HEK293 (cell line): Measurements from ENCODE around the gene GNG7.

Experiments
- EGR2 ChIP-seq: fragments of 450-650 bp; formaldehyde crosslinking; IDR thresholded peaks from 2 replicates; pipeline ENCODE4 v1.5.1; 2016; ENCODE audit warnings: low read depth, missing biosample characterization, missing genetic modification characterization
- GFI1B ChIP-seq: fragments of 450-650 bp; formaldehyde crosslinking; IDR thresholded peaks from 2 replicates; pipeline ENCODE4 v1.5.1; 2016; ENCODE audit warnings: missing biosample characterization, missing genetic modification characterization
- MZF1 ChIP-seq: fragments of 450-650 bp; formaldehyde crosslinking; IDR thresholded peaks from 2 replicates; pipeline ENCODE4 v1.5.1; 2017; ENCODE audit warnings: missing biosample characterization, missing genetic modification characterization, borderline replicate concordance
- REPIN1 ChIP-seq: fragments of 450-650 bp; formaldehyde crosslinking; IDR thresholded peaks from 2 replicates; pipeline ENCODE4 v1.5.1; 2017; ENCODE audit warnings: missing biosample characterization, missing genetic modification characterization, low read depth
- SALL2 ChIP-seq: fragments of 450-650 bp; formaldehyde crosslinking; IDR thresholded peaks from 2 replicates; pipeline ENCODE4 v1.5.0; 2017; ENCODE audit warnings: missing biosample characterization, mild to moderate bottlenecking, missing genetic modification characterization, borderline replicate concordance
- SP7 ChIP-seq: fragments of 450-650 bp; formaldehyde crosslinking; IDR thresholded peaks from 2 replicates; pipeline ENCODE4 v1.5.1; 2016; ENCODE audit warnings: missing biosample characterization, missing genetic modification characterization
- ZNF112 ChIP-seq: fragments of 450-650 bp; formaldehyde crosslinking; IDR thresholded peaks from 2 replicates; pipeline ENCODE4 v1.5.0; 2017; ENCODE audit warnings: missing biosample characterization, missing genetic modification characterization
- ZNF16 ChIP-seq: fragments of 450-650 bp; formaldehyde crosslinking; IDR thresholded peaks from 2 replicates; pipeline ENCODE4 v1.5.1; 2016; ENCODE audit warnings: low read depth, missing biosample characterization, missing genetic modification characterization
- ZNF169 ChIP-seq: fragments of 450-650 bp; formaldehyde crosslinking; IDR thresholded peaks from 2 replicates; pipeline ENCODE4 v1.5.1; 2016; ENCODE audit warnings: missing biosample characterization, missing genetic modification characterization
- ZNF19 ChIP-seq: fragments of 450-650 bp; formaldehyde crosslinking; IDR thresholded peaks from 2 replicates; pipeline ENCODE4; 2016; ENCODE audit warnings: missing biosample characterization, missing genetic modification characterization, low read depth
- ZNF23 ChIP-seq: fragments of 450-650 bp; formaldehyde crosslinking; IDR thresholded peaks from 2 replicates; pipeline ENCODE4 v1.5.1; 2016; ENCODE audit warnings: missing biosample characterization, missing genetic modification characterization, borderline replicate concordance
- ZNF266 ChIP-seq: fragments of 450-650 bp; formaldehyde crosslinking; IDR thresholded peaks from 2 replicates; pipeline ENCODE4 v1.5.1; 2016; ENCODE audit warnings: missing biosample characterization, missing genetic modification characterization, low read depth
- ZNF274 ChIP-seq, 2 experiments: fragments of 200-500 bp in 1 of 2; fragments of 450-650 bp in 1 of 2; sonication (Bioruptor generic) in 1 of 2; formaldehyde crosslinking in 1 of 2; IDR thresholded peaks; 2 replicates each; pipeline versions ENCODE4 v1.5.1 to v1.6.1; 2014 to 2016; ENCODE audit warnings: borderline replicate concordance in 1 of 2, inconsistent platforms in 1 of 2, low read length in 1 of 2, missing biosample characterization in 1 of 2, missing genetic modification characterization in 1 of 2
- ZNF324 ChIP-seq: fragments of 450-650 bp; formaldehyde crosslinking; IDR thresholded peaks from 2 replicates; pipeline ENCODE4 v1.5.1; 2016; ENCODE audit warnings: missing biosample characterization, missing genetic modification characterization
- ZNF391 ChIP-seq: fragments of 450-650 bp; formaldehyde crosslinking; IDR thresholded peaks from 2 replicates; pipeline ENCODE4 v1.5.1; 2016; ENCODE audit warnings: low read depth, missing biosample characterization, missing genetic modification characterization, borderline replicate concordance
- ZNF404 ChIP-seq: fragments of 450-650 bp; formaldehyde crosslinking; IDR thresholded peaks from 2 replicates; pipeline ENCODE4 v1.5.1; 2017; ENCODE audit warnings: missing biosample characterization, missing genetic modification characterization
- ZNF426 ChIP-seq: fragments of 450-650 bp; formaldehyde crosslinking; IDR thresholded peaks from 2 replicates; pipeline ENCODE4 v1.5.1; 2017; ENCODE audit warnings: missing biosample characterization, missing genetic modification characterization, mild to moderate bottlenecking, inconsistent platforms, moderate library complexity
- ZNF501 ChIP-seq: fragments of 450-650 bp; formaldehyde crosslinking; IDR thresholded peaks from 2 replicates; pipeline ENCODE4 v1.5.1; 2016; ENCODE audit warnings: missing biosample characterization, missing genetic modification characterization
- ZNF510 ChIP-seq: fragments of 450-650 bp; formaldehyde crosslinking; IDR thresholded peaks from 2 replicates; pipeline ENCODE4 v1.5.1; 2018; ENCODE audit warnings: mild to moderate bottlenecking, missing genetic modification characterization, missing biosample characterization; ENCODE audit not compliant: insufficient replicate concordance
- ZNF544 ChIP-seq: fragments of 450-650 bp; formaldehyde crosslinking; IDR thresholded peaks from 2 replicates; pipeline ENCODE4 v1.5.0; 2017; ENCODE audit warnings: missing biosample characterization, missing genetic modification characterization
- ZNF596 ChIP-seq: fragments of 450-650 bp; IDR thresholded peaks from 2 replicates; pipeline ENCODE4 v1.5.0; 2018; ENCODE audit warnings: missing biosample characterization, mild to moderate bottlenecking, missing genetic modification characterization, moderate library complexity
- ZNF670 ChIP-seq: fragments of 450-650 bp; formaldehyde crosslinking; IDR thresholded peaks from 2 replicates; pipeline ENCODE4 v1.5.1; 2016; ENCODE audit warnings: missing biosample characterization, missing genetic modification characterization, low read depth
- ZNF707 ChIP-seq: fragments of 450-650 bp; formaldehyde crosslinking; IDR thresholded peaks from 2 replicates; pipeline ENCODE4 v1.5.1; 2016; ENCODE audit warnings: missing biosample characterization, missing genetic modification characterization
- ZNF785 ChIP-seq: fragments of 450-650 bp; formaldehyde crosslinking; IDR thresholded peaks from 2 replicates; pipeline ENCODE4 v1.5.1; 2016; ENCODE audit warnings: missing biosample characterization, missing genetic modification characterization
- TF ChIP-seq, protein P1 (sequence below): fragments of 450-650 bp; formaldehyde crosslinking; IDR thresholded peaks from 2 replicates; pipeline ENCODE4 v1.5.1; 2017; ENCODE audit warnings: missing biosample characterization, mild to moderate bottlenecking, missing genetic modification characterization, moderate library complexity
- TF ChIP-seq, protein P2 (sequence below): fragments of 450-650 bp; formaldehyde crosslinking; IDR thresholded peaks from 2 replicates; pipeline ENCODE4 v1.5.1; 2016; ENCODE audit warnings: missing biosample characterization, missing genetic modification characterization
- TF ChIP-seq, protein P3 (sequence below): fragments of 450-650 bp; formaldehyde crosslinking; conservative IDR thresholded peaks from 2 replicates; pipeline ENCODE4 v1.5.1; 2016; ENCODE audit warnings: low read depth, missing biosample characterization, missing genetic modification characterization
- TF ChIP-seq, protein P4 (sequence below): fragments of 450-650 bp; formaldehyde crosslinking; IDR thresholded peaks from 2 replicates; pipeline ENCODE4 v1.5.1; 2016; ENCODE audit warnings: missing biosample characterization, missing genetic modification characterization
- TF ChIP-seq, protein P5 (sequence below): IDR thresholded peaks from 2 replicates; pipeline ENCODE4 v1.6.1; 2011; ENCODE audit warnings: mild to moderate bottlenecking, low read depth, low read length, borderline replicate concordance

The GNG7 gene

DNA sequence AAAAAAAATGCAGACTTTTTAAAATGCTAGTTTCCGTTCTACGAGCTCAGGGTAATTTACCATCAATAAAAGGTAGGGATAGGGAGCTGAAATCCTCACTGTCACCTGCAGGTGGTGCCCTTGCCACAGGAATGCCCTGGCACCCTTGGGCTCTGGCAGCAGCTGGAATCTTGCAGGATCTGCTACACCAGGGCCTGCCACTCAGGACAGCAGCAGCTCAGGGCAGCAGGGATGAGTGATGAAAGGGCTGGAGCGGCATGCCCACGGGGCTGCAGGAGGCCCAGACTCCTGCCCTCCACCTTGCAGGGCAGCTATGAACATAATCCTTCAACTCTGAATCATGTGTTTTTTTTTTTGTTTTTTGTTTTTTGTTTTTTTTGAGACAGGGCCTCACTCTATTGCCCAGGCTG is 54.0 kb downstream of the GNG7 start (continued):
- TF ChIP-seq, protein P1, sequence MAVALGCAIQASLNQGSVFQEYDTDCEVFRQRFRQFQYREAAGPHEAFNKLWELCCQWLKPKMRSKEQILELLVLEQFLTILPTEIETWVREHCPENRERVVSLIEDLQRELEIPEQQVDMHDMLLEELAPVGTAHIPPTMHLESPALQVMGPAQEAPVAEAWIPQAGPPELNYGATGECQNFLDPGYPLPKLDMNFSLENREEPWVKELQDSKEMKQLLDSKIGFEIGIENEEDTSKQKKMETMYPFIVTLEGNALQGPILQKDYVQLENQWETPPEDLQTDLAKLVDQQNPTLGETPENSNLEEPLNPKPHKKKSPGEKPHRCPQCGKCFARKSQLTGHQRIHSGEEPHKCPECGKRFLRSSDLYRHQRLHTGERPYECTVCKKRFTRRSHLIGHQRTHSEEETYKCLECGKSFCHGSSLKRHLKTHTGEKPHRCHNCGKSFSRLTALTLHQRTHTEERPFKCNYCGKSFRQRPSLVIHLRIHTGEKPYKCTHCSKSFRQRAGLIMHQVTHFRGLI (tag by site-specific recombination) = no peak
- TF ChIP-seq, protein P2, sequence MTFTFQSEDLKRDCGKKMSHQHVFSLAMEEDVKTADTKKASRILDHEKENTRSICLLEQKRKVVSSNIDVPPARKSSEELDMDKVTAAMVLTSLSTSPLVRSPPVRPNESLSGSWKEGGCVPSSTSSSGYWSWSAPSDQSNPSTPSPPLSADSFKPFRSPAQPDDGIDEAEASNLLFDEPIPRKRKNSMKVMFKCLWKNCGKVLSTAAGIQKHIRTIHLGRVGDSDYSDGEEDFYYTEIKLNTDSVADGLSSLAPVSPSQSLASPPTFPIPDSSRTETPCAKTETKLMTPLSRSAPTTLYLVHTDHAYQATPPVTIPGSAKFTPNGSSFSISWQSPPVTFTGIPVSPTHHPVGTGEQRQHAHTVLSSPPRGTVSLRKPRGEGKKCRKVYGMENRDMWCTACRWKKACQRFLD (tag by site-specific recombination) = no peak
- no peak for TF ChIP-seq MZF1
- no peak for TF ChIP-seq ZNF112
- TF ChIP-seq ZNF169 (tag by site-specific recombination) = peak; percentile 86
- peak; percentile 78 for TF ChIP-seq SP7
- TF ChIP-seq ZNF426 = no peak
- TF ChIP-seq, protein P3, sequence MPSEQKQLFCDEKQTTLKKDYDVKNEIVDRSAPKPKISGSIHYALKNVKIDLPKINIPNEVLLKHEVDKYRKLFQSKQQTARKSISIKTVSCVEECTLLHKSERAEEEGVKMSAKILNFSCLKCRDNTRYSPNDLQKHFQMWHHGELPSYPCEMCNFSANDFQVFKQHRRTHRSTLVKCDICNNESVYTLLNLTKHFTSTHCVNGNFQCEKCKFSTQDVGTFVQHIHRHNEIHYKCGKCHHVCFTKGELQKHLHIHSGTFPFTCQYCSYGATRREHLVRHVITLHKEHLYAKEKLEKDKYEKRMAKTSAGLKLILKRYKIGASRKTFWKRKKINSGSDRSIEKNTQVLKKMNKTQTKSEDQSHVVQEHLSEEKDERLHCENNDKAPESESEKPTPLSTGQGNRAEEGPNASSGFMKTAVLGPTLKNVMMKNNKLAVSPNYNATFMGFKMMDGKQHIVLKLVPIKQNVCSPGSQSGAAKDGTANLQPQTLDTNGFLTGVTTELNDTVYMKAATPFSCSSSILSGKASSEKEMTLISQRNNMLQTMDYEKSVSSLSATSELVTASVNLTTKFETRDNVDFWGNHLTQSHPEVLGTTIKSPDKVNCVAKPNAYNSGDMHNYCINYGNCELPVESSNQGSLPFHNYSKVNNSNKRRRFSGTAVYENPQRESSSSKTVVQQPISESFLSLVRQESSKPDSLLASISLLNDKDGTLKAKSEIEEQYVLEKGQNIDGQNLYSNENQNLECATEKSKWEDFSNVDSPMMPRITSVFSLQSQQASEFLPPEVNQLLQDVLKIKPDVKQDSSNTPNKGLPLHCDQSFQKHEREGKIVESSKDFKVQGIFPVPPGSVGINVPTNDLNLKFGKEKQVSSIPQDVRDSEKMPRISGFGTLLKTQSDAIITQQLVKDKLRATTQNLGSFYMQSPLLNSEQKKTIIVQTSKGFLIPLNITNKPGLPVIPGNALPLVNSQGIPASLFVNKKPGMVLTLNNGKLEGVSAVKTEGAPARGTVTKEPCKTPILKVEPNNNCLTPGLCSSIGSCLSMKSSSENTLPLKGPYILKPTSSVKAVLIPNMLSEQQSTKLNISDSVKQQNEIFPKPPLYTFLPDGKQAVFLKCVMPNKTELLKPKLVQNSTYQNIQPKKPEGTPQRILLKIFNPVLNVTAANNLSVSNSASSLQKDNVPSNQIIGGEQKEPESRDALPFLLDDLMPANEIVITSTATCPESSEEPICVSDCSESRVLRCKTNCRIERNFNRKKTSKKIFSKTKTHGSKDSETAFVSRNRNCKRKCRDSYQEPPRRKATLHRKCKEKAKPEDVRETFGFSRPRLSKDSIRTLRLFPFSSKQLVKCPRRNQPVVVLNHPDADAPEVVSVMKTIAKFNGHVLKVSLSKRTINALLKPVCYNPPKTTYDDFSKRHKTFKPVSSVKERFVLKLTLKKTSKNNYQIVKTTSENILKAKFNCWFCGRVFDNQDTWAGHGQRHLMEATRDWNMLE (tag by site-specific recombination) = peak; percentile 44; the same call in 1 of the 2 replicates
- peak; percentile 90; the same call in 1 of the 2 replicates for TF ChIP-seq ZNF391 (tag by site-specific recombination)
- peak; percentile 94; the same call in 1 of the 2 replicates for TF ChIP-seq ZNF785 (tag by site-specific recombination)
- no peak for TF ChIP-seq EGR2
- TF ChIP-seq ZNF510 (tag by site-specific recombination) = peak; percentile 8
- TF ChIP-seq ZNF707 = no peak
- no peak for TF ChIP-seq ZNF16 (tag by site-specific recombination)
- 0 out of 2 replicates have a peak, but pooled peaks have one; percentile 35 for TF ChIP-seq ZNF23 (tag by site-specific recombination)
- no peak for TF ChIP-seq ZNF266 (tag by site-specific recombination)
- TF ChIP-seq, protein P4, sequence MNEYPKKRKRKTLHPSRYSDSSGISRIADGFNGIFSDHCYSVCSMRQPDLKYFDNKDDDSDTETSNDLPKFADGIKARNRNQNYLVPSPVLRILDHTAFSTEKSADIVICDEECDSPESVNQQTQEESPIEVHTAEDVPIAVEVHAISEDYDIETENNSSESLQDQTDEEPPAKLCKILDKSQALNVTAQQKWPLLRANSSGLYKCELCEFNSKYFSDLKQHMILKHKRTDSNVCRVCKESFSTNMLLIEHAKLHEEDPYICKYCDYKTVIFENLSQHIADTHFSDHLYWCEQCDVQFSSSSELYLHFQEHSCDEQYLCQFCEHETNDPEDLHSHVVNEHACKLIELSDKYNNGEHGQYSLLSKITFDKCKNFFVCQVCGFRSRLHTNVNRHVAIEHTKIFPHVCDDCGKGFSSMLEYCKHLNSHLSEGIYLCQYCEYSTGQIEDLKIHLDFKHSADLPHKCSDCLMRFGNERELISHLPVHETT (tag by site-specific recombination) = peak; percentile 86
- no peak for TF ChIP-seq REPIN1 (tag by site-specific recombination)
- no peak for TF ChIP-seq ZNF404 (tag by site-specific recombination)
- TF ChIP-seq ZNF544 (tag by site-specific recombination) = no peak
- TF ChIP-seq ZNF324 (tag by site-specific recombination) = peak; percentile 81; the same call in 1 of the 2 replicates
- no peak for TF ChIP-seq ZNF19 (tag by site-specific recombination)
- TF ChIP-seq SALL2 (tag by site-specific recombination) = no peak
- no peak for TF ChIP-seq ZNF596 (tag by site-specific recombination)
- TF ChIP-seq GFI1B (tag by site-specific recombination) = no peak
- TF ChIP-seq ZNF274 (IDR thresholded peaks at IDR 0.05; ENCODE audit: low read length) = no peak
- no peak for TF ChIP-seq ZNF274 (tag by site-specific recombination; IDR thresholded peaks at IDR 0.05; ENCODE audit: borderline replicate concordance)
- 0 out of 2 replicates have a peak, but pooled peaks have one; percentile 31 for TF ChIP-seq ZNF501
- TF ChIP-seq ZNF670 (tag by site-specific recombination) = no peak
- TF ChIP-seq, protein P5, sequence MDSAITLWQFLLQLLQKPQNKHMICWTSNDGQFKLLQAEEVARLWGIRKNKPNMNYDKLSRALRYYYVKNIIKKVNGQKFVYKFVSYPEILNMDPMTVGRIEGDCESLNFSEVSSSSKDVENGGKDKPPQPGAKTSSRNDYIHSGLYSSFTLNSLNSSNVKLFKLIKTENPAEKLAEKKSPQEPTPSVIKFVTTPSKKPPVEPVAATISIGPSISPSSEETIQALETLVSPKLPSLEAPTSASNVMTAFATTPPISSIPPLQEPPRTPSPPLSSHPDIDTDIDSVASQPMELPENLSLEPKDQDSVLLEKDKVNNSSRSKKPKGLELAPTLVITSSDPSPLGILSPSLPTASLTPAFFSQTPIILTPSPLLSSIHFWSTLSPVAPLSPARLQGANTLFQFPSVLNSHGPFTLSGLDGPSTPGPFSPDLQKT = no peak
